GM12865 (cell line): ENCODE measurements around the gene ZBTB7C.

Experiments used
- DNase-seq: peaks from one replicate; pipeline ENCODE4 v3.0.0; 2010; ENCODE audit warnings: low read depth
- H3K4me3 ChIP-seq: 2 replicates; pipeline ENCODE4 v1.5.1; 2011; ENCODE audit warnings: mild to moderate bottlenecking, low read depth, low read length, control low read depth
- TF ChIP-seq, protein P1 (sequence below): IDR thresholded peaks from 2 replicates; pipeline ENCODE4 v1.5.1; 2011; ENCODE audit warnings: low read length, control low read depth, low read depth, inconsistent platforms; ENCODE audit not compliant: insufficient read depth; ENCODE audit errors: missing control alignments

ZBTB7C gene

DNA sequence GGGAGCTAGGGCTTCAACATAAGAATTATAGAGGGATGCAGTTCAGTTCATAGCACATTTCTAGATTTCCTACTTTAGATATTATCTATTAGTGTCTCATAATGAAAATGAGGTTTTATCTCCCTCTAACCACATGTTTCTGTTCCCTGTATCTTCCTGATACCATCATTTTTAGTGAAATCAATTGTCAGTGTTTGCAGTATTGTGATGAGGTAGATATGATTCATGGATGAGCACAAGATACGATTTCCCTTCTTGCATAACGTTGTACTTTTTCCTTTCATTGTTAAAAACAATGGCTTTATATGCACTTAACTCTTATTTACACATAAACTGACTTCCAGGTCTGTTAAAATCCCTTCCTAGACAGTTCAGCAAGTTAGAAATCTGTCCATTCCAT lies 211.4 kb downstream of the ZBTB7C start:
- TF ChIP-seq, protein P1, sequence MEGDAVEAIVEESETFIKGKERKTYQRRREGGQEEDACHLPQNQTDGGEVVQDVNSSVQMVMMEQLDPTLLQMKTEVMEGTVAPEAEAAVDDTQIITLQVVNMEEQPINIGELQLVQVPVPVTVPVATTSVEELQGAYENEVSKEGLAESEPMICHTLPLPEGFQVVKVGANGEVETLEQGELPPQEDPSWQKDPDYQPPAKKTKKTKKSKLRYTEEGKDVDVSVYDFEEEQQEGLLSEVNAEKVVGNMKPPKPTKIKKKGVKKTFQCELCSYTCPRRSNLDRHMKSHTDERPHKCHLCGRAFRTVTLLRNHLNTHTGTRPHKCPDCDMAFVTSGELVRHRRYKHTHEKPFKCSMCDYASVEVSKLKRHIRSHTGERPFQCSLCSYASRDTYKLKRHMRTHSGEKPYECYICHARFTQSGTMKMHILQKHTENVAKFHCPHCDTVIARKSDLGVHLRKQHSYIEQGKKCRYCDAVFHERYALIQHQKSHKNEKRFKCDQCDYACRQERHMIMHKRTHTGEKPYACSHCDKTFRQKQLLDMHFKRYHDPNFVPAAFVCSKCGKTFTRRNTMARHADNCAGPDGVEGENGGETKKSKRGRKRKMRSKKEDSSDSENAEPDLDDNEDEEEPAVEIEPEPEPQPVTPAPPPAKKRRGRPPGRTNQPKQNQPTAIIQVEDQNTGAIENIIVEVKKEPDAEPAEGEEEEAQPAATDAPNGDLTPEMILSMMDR = no peak
- H3K4me3 ChIP-seq = no peak overlapping the region
- no peak for DNase-seq

DNA sequence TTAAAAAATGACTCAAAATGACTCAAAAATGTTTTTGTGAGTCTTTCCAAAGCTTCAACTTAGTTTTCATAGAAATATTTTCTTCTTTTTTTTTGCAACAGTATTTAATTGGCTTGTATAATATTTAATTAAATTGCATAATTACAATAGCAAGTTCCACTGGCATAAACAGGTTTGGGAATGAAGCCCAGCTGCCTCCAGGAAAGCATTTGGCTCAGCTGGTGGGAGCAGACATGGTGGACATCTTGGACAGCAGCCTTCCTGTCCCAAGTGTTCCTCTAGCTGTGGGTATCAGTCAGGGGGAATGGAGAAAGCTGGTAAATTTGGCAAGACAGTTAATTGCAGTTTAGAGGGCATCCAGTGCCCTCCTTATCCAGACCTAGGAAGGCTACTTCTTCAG lies 213.4 kb downstream of the ZBTB7C start:
- no peak for DNase-seq
- no peak overlapping the region for H3K4me3 ChIP-seq
- TF ChIP-seq, protein P1 = no peak

DNA sequence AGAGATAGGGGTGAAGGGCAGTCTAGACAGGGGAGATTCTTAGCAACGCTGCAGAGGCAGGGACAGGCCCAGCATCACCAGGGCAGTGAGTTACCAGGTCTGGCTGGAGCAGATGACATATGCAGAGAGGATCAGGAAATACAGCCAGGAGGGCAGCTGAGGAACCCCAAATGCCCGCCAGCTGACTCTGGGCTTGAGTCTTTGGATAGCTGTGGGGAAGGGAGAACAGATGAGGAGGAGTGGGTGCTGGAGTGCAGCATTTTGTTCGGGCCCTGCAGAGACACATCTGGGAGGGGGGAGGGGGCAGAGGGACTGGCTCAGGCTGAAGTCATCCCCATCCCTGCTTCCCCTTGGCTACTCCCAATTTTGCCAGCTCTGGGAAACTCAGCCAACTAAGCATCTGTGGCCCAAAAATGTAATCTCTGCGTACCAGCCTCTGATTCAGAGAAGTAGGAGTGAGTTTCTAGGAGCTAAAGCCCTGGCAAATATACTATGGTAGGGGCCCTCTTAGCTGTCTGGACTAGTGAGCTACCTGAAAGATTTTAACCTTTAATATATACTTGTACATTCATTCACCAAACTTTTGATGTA lies 214.5 kb downstream of the ZBTB7C start:
- DNase-seq = no peak

DNA sequence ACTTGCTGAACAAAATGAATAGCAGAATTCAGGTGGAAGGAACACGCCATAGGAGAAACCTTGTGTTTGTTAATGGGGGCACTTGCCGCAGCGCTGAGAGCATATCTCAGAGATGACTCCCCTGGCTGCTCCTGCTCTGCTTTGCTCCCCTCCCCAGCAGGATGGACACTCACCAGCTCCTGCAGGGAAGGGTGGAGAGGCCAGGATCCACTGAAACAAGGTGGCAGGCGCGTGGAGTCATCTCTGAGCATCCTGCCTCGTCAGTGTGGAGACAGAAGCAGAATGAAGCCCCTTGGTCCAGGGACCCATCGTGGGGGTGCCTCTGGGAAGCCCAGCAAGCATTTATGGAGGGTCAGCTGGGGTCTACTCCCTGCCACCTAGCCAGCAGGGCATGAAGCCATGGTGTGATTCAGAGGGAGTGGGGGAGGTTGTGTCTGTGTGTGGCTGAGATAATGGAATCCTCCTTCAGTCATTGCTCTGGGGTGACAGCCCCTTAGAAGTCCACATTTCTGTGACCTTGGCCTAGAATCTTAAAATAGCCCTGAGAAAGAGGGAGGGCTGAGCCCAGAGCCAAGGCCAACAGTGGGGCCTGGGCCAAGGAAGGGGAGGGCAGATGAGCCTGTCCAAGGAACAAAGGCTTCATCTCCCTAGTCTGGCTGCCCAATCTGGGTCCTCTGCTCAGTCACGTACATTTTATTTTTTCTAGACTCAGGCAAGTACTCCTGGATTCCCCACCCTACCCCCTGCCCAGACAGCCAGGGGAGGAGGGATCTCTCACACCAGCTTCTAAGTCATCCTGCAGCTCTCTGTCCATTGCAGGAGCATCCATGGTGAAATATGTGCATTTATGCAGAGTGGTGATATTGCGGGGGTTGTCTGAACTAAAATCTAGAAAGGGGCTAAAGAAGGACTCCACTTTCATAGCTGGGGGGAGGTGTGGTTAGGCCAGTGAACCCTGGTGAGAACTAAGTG lies 215.4 kb downstream of the ZBTB7C start:
- DNase-seq = no peak
- TF ChIP-seq, protein P1 = no peak
- no peak overlapping the region for H3K4me3 ChIP-seq

More for the DNA sequence above, 214.5 kb downstream of the ZBTB7C start:
- no peak overlapping the region for H3K4me3 ChIP-seq
- TF ChIP-seq, protein P1 = no peak

DNA sequence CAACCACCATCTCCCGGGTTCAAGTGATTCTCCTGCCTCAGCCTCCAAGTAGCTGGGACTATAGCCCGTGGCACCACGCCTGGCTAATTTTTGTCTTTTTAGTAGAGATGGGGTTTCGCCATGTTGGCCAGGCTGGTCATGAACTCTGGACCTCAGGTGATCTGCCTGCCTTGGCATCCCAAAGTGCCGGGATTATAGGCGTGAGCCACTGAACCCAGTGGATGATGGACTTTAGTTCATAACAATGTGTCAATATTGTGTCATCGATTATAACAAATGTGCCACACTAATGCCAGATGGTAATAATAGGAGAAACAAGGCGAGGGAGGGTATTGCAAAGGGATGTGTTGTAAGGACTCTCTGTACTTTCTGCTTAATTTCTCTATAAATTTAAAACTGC lies 216.6 kb downstream of the ZBTB7C start:
- TF ChIP-seq, protein P1 = no peak
- H3K4me3 ChIP-seq = no peak overlapping the region
- no peak for DNase-seq

DNA sequence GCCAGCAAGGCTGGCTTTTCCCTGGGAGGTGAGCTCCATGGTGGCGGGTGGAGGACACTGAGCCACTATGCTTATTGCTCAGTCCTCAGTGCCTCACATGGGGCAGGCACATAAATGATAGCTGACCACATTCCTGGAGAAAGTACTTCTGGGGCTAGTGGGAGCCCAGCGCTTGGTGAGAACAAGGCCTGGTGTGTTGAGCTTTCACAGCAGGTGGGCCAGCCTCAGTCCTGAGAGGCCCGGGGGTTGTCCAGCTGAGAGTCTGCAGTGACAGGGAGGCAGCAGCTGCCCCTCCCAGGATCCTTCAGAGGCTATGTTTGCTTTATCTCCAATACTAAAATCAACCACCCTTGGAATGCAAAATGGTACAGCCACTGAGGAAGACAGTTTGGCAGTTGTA lies 217.7 kb downstream of the ZBTB7C start:
- DNase-seq = no peak
- no peak overlapping the region for H3K4me3 ChIP-seq
- TF ChIP-seq, protein P1 = no peak
